Activated naive CD4-positive, alpha-beta T cell (primary cell): ENCODE data around the gene WEE2.

Source experiments
- DNase-seq, 4 experiments: peaks; one replicate each; lab custom pipeline; 2025; lab: John Stamatoyannopoulos, UW

WEE2 gene

GRCh38 chr7:141691540-141691939, 16.6 kb upstream of the WEE2 start:
- no peak for DNase-seq

- no peak for DNase-seq
These were observed 16.2 kb upstream of the WEE2 start for GRCh38 chr7:141691961-141692360.

- DNase-seq, result no peak
These were observed 15.1 kb upstream of the WEE2 start for GRCh38 chr7:141693082-141693481.

DNA sequence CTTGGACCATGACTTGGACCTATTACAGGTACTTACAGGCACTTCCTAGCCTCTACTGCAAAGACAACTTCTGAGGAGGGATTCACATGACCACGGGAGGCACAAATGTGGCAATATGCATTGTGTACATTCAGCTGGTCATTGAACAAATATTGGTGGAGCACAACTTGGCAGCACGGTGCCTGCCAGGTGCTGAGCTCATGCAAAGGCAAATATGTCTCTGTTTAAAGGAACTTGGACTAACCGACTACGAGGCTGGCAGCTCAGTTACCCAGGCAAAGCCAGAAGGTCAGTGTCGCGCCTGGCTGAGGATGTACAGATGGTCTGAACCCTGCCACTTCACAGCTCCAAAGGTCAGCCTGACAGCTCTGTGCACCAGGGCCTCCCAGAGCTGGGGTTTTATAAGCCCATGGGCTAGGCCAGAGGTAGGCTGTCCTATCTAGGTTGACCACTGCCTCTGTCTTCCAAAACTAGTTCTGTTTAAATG, 12.3 kb upstream of the WEE2 start:
- no peak for DNase-seq

DNA sequence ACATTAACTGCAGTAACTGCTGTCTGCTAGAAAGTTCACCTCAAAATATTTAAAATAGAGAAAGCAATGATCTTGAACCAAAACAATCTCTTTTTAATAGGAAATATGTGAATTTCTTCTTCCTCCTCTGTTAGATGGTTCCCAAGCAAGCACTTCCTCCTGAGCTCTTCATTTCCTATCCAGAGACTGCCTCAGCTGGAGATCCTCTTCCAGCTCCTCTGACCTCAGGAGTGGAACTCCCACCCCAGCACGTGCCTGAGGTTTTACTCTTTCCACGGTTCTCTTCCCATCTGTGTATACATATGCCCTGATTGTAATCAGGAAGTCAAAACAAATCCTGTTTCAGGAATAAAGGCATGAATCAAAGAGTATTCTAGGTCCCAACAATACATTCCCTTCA, 11.8 kb upstream of the WEE2 start:
- DNase-seq, result no peak

- DNase-seq, result no peak
These were observed 10.8 kb upstream of the WEE2 start for GRCh38 chr7:141697211-141697871.

- DNase-seq, result no peak
These were observed 9.7 kb upstream of the WEE2 start for GRCh38 chr7:141698247-141699015.

DNA sequence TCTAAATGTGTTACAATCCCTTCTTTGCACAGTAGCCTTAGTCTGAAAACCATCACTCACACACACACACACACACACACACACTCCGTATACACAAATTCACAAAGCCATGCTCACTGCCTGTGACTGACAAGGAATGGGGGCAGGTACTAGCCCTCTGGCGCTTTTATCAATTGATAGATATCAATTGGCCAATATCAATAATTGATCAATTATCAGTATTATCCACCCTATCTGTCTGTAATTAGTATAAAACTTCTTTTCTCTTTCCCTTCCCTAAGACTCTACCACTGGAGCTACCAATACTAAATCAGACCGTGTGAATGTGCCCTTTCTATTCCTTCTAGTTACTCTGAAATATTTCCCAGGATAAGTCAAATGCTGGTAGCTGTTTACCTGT, 8.3 kb upstream of the WEE2 start:
- no peak for DNase-seq

- no peak for DNase-seq
These were observed 7.8 kb upstream of the WEE2 start for GRCh38 chr7:141700296-141700847.

- no peak for DNase-seq
These were observed 7.2 kb upstream of the WEE2 start for GRCh38 chr7:141700848-141701371.

DNA sequence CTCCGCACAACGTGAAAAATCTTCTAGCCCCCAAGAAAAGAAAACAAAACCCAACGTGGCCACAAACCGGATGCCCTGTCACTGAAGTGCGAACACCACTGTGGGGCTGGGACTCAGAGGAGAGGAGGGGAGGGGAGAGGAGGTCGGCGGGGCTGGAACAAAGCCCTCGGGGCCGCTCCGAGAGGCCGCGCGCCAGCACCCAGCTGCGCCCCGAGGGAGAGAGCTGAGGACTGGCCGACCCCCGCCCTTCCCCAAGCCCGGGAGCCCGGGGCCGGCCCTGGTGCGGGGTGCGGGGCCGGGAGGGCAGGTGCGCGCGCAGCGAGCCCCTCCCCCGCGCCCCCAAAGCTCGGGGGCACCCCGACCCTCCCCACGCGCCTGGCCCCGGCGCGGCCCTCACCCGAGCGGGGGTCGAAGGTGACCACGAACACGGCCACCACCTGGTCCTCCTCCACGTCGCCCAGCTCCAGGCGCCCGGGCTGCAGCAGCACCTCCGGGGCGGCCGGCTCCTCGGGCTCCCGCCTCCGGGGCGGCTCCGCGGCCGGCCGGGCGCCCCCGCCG, 6.6 kb upstream of the WEE2 start:
- peak; percentile 10 to 59 (median 37) for DNase-seq

DNA sequence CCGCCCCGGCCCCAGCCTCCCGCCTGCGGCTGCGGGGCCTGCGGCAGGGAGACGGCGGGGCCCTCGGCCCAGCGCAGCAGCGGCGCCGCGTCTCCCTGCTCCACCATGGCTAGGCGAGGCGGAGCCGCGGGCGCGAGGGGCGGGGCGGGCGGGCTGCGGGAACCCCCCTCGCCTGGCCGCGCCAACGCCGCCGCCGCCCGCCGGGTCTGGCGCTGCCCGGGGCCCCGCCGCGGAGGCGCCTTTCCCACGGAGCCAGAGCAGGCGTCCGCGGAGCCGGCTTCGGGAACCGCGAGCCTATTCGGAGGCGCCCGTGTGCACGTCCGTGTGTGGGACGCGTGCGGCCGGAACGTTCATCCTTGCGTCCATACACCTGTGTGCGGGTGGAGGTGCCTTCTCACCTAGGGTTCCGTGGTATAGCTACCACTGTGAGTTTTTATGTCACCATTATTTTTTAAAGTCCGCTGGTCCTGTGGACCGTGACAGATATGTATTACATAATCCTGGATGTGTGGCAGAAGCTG, 6.0 kb upstream of the WEE2 start, which contains the start of gene DENND11:
Gene DENND11 (minus strand): TSS at position 120 of the 521 bp plus-strand sequence. CDS start 13 bp downstream, at position 107.
- DNase-seq, result peak in 2 of 4 experiments; percentile 7 to 59

DNA sequence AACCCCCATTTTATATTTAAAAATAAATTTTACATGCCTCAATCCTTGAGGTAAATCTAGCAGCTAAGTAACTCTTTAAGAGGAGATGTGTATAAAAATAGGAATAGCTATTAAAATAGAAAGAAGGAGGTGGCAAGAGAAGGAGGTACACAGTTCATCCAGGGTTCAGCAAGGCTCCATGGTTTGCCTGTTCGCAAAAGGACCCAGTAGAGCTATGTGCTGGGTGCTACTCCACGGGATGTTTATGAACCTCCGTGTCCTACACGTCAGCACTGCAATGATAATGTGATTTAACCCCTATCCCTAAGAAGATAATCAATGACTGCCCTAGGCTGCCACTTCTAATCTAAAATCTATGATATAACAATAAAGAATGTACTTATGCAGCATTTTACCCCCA, 5.3 kb upstream of the WEE2 start:
- no peak for DNase-seq

DNA sequence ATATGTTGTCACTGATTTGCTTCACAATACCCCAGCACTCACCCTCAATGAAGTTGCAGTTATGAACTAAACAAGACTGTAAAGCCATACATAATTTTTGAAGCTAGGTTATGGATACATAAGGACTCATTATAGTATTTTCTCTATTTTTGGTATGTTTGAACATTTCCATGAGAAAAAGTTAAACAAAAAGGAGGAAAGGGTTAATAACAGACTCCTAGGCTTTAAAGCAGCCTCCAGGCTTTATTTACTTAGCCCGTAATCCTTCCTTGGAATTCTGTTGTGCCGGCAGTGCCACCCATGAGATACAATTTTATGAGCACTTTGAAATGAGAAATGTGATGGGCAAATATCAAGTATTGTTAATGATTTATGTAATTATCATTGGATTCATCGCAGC, 4.0 kb upstream of the WEE2 start:
- no peak for DNase-seq

DNA sequence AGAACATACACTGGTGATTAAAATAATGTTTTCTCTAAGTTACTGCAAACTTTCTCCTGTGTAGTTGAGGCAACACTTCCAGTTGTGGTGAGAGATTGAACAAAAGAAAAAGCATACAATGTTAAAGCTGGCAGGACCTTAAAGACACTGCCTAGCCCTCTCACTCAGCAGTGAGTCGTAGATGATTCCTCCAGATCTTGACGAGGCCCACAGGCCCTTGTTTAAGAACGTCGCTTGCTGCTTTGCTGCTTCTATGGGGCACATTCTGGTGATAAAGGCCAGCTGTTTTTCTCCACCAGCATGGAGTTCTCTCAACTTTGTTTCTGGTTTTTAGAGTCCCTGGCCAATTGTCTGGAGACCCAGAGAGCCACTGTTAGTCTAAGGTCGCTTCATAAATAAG, 3.4 kb upstream of the WEE2 start:
- DNase-seq, result no peak

GRCh38 chr7:141706239-141707064, 1.7 kb upstream of the WEE2 start:
- no peak for DNase-seq

DNA sequence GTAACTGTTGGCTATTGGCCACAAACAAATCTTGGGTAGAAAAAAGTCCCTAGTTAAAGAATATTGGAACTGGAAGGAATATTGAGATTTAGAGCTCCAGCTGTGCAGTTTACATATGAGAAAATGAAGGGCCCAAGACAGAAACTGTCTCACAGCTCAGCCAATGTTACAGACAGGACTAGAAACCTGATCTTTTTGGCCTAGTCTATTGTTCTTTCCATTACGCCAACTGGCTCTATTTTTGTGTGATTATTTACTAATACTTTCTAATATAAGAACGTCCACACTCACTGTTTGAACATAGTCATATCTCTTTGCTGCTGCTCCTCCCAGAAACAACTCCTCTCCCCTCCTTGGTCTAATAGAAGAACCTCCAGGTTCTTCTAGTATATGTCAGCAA, 1.2 kb downstream of the WEE2 start:
- DNase-seq, result no peak

DNA sequence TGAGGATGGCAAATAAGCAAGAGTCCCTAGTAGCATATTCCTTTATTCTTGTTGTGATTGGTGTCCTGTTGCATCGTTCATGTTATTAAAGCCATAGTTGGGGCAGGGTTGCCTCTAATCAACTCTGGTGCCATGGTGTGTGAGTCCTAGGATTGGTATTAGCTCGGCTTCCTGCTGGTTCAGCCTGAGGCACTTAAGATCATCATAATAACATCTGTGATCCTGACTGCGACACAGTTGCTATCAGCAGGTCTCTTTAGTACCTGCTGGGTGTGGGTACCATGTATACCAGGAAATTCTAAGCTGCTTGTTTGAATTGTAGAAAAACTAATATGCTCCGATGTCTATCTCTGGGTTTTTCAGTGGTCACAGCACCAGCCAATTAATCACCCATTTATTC, 1.6 kb downstream of the WEE2 start:
- DNase-seq, result no peak

DNA sequence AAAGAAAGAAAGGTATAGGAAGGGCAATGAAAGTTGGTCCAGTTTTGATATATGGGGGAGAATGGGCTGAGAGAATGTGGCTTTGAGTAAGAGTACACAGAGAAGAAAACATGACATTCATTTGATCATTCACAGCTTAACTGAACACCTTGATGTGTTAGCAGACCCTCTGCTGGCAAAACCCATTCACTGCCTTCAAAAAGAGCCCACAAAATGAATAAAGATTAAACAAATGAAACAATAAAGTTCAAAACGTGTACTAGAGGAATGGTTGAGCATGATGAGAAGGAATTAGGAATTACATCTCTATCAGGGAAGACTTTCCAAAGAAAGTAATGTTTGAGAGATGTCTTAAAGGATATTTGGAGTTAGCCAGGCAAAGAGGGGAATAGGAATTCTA, 2.1 kb downstream of the WEE2 start:
- DNase-seq, result no peak

GRCh38 chr7:141712603-141713255, 4.6 kb downstream of the WEE2 start:
- no peak for DNase-seq

DNA sequence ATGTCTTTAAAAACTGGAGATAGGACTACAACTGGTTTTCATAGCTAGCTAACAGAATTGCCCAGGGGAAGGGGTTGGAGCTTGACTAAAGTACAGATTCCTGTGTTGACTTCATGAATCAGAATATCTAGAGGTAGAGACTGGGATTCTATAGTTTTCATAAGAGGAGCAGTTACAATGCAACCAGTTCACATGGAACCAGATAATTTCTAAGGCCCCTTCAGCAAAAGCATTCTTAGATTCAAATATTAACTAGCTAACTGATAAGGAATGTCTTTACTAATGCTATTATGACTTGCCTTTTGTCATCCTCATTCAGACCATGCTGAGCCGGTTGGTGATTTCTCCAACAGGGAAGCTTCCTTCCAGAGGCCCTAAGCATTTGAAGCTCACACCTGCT, 5.7 kb downstream of the WEE2 start:
- no peak for DNase-seq
